Smooth muscle cell (in vitro differentiated cells): ENCODE results near the gene SLC7A6. TPM values are rescaled to one million over a fixed set of nuclear protein-coding genes. Genes with fewer than 3 reads are reported as not detected.

Experiments
- DNase-seq: peaks from one replicate; lab custom pipeline; 2025; ENCODE audit not compliant: unreplicated experiment; lab: John Stamatoyannopoulos, UW
- H2AFZ ChIP-seq: fragments of 200-600 bp; sonication (generic); 2 replicates; pipeline ENCODE4 v1.6.0; 2016; ENCODE audit warnings: antibody characterized with exemption, low read depth, mild to moderate bottlenecking
- H3F3A ChIP-seq: fragments of 200-600 bp; sonication (generic); 2 replicates; pipeline ENCODE4 v1.6.0; 2017; ENCODE audit warnings: antibody characterized with exemption, low read depth
- H3K27ac ChIP-seq: fragments of 200-600 bp; sonication (generic); 2 replicates; pipeline ENCODE4 v1.5.1; 2016; ENCODE audit warnings: low read depth, mild to moderate bottlenecking
- H3K27me3 ChIP-seq: fragments of 200-600 bp; sonication (generic); 2 replicates; pipeline ENCODE4 v1.6.1; 2016; ENCODE audit warnings: low read depth, mild to moderate bottlenecking
- H3K36me3 ChIP-seq: fragments of 200-600 bp; sonication (generic); 2 replicates; pipeline ENCODE4 v1.5.1; 2016; ENCODE audit warnings: low read depth
- H3K4me1 ChIP-seq: fragments of 200-600 bp; sonication (generic); 2 replicates; pipeline ENCODE4 v1.5.1; 2016; ENCODE audit warnings: low read depth
- H3K4me2 ChIP-seq: fragments of 200-600 bp; sonication (generic); 2 replicates; pipeline ENCODE4 v1.6.0; 2016; ENCODE audit warnings: mild to moderate bottlenecking
- H3K4me3 ChIP-seq: fragments of 200-600 bp; sonication (generic); 2 replicates; pipeline ENCODE4 v1.5.1; 2016; ENCODE audit warnings: mild to moderate bottlenecking
- H3K79me2 ChIP-seq: fragments of 200-600 bp; sonication (generic); 2 replicates; pipeline ENCODE4 v1.6.0; 2016; ENCODE audit warnings: low read depth, mild to moderate bottlenecking
- H3K9ac ChIP-seq: fragments of 200-600 bp; sonication (generic); 2 replicates; pipeline ENCODE4 v1.6.0; 2016; ENCODE audit warnings: low read depth
- H3K9me3 ChIP-seq: fragments of 200-600 bp; sonication (generic); replicated peaks from 2 replicates; pipeline ENCODE4 v1.5.1; 2016; ENCODE audit warnings: low read depth
- H4K20me1 ChIP-seq: fragments of 200-600 bp; sonication (generic); 2 replicates; pipeline ENCODE4 v1.6.0; 2016; ENCODE audit warnings: low read depth
- CTCF ChIP-seq: fragments of 200-600 bp; sonication (generic); IDR thresholded peaks from 2 replicates; pipeline ENCODE4 v1.5.1; 2017; ENCODE audit warnings: borderline replicate concordance, mild to moderate bottlenecking, antibody characterized with exemption; ENCODE audit not compliant: insufficient read depth, poor library complexity, severe bottlenecking
- WGBS: methylation state at CpG from one replicate; pipeline ENCODE4 v1.1.7; 2016; ENCODE audit warnings: low lambda C conversion rate; 5-methylcytosine and 5-hydroxymethylcytosine counted together
- polyA plus RNA-seq: library from polyadenylated mRNA; unstranded; fragments of >200 nt; fragmentation: Nextera tagmentation; extraction: Ambion mirVana; gene quantifications from 2 replicates; pipeline ENCODE4 v1.2.1, GENCODE V29; 2016
- total RNA-seq: library from RNA; depleted of rRNA; stranded (reverse); fragments of >200 nt; gene quantifications from 2 replicates; pipeline ENCODE4 v1.2.3, GENCODE V29; 2014

Gene SLC7A6
- total and polyA plus RNA-seq, 2 experiments from 2014 or later = 11.4 to 16.5 TPM

GRCh38 chr16:68298907-68299561 lies 34.7 kb downstream of the SLC7A6 start:
- 24% methylated on average over 5 of the region's 5 CpGs for WGBS
- H3K4me3 ChIP-seq = no peak overlapping the region
- peaks cover 4% of the 10 kb centered on the region for H3K4me1 ChIP-seq
- peak; percentile 10 for DNase-seq
- no peak for TF ChIP-seq CTCF
- peaks cover 7% of the 10 kb centered on the region for H3K36me3 ChIP-seq
- H3F3A ChIP-seq = peaks cover 33% of the 10 kb centered on the region
- peak overlapping the region; percentile 38 for H3K4me2 ChIP-seq
- peak overlapping the region; percentile 62 for H3K27ac ChIP-seq
- H3K79me2 ChIP-seq = no peaks in the 10 kb centered on the region
- H3K27me3 ChIP-seq = no peaks in the 10 kb centered on the region
- peaks cover 79% of the 10 kb centered on the region for H4K20me1 ChIP-seq
- no peak overlapping the region for H3K9ac ChIP-seq
- H3K9me3 ChIP-seq = no peaks in the 10 kb centered on the region
- no peak overlapping the region for H2AFZ ChIP-seq

GRCh38 chr16:68299571-68300453 lies 35.5 kb downstream of the SLC7A6 start:
- Histone ChIP-seq H3K27me3 (no peaks in the 10 kb centered on the region), H3F3A (peaks cover 33% of the 10 kb centered on the region), H3K36me3 (peaks cover 7% of the 10 kb centered on the region), H3K4me3 (no peak overlapping the region), H3K79me2 (no peaks in the 10 kb centered on the region), H3K9ac (no peak overlapping the region), H4K20me1 (peaks cover 79% of the 10 kb centered on the region), H3K4me1 (peaks cover 4% of the 10 kb centered on the region), H3K9me3 (no peaks in the 10 kb centered on the region), H3K4me2 (peak overlapping the region; percentile 38), H3K27ac (peak overlapping the region; percentile 62), H2AFZ (no peak overlapping the region)
- WGBS = 76% methylated on average over 11 of the region's 11 CpGs
- TF ChIP-seq CTCF = no peak
- DNase-seq = no peak

- Histone ChIP-seq H3K9ac (no peak overlapping the region), H3K27me3 (no peaks in the 10 kb centered on the region), H3K36me3 (peaks cover 3% of the 10 kb centered on the region), H3K27ac (no peak overlapping the region), H3K4me3 (no peak overlapping the region), H4K20me1 (peaks cover 70% of the 10 kb centered on the region), H3F3A (peaks cover 33% of the 10 kb centered on the region), H3K79me2 (no peaks in the 10 kb centered on the region), H3K4me1 (peaks cover 4% of the 10 kb centered on the region), H3K9me3 (no peaks in the 10 kb centered on the region), H2AFZ (no peak overlapping the region), H3K4me2 (no peak overlapping the region)
- no peak for TF ChIP-seq CTCF
- WGBS = 89% methylated on average over 7 of the region's 7 CpGs
- no peak for DNase-seq
These were observed 36.6 kb downstream of the SLC7A6 start for GRCh38 chr16:68300734-68301459.
